ENCODE data around the gene CACNB3.

Gene CACNB3

GRCh38 chr12:48863291-48863690 is 45.0 kb downstream of the CACNB3 start:
- Histone ChIP-seq H3K4me1 (peaks cover 3% of the 10 kb centered on the region), H3K9me3 (ENCODE audit: control insufficient read depth, low read length) (no peaks in the 10 kb centered on the region), H3K27ac (no peak overlapping the region), H3K4me3 (ENCODE audit: low read depth, low read length) (no peak overlapping the region), H3K27me3 (ENCODE audit: control insufficient read depth, insufficient read depth, low read length) (no peaks in the 10 kb centered on the region), H2AFZ (no peak overlapping the region), H3K9ac (no peak overlapping the region), H3K79me2 (no peaks in the 10 kb centered on the region), H3K4me2 (ENCODE audit: low read length) (no peak overlapping the region), H3K36me3 (ENCODE audit: control insufficient read depth, insufficient read depth, low read length) (no peaks in the 10 kb centered on the region)
- TF ChIP-seq CTCF (IDR thresholded peaks at IDR 0.05) = no peak

DNA sequence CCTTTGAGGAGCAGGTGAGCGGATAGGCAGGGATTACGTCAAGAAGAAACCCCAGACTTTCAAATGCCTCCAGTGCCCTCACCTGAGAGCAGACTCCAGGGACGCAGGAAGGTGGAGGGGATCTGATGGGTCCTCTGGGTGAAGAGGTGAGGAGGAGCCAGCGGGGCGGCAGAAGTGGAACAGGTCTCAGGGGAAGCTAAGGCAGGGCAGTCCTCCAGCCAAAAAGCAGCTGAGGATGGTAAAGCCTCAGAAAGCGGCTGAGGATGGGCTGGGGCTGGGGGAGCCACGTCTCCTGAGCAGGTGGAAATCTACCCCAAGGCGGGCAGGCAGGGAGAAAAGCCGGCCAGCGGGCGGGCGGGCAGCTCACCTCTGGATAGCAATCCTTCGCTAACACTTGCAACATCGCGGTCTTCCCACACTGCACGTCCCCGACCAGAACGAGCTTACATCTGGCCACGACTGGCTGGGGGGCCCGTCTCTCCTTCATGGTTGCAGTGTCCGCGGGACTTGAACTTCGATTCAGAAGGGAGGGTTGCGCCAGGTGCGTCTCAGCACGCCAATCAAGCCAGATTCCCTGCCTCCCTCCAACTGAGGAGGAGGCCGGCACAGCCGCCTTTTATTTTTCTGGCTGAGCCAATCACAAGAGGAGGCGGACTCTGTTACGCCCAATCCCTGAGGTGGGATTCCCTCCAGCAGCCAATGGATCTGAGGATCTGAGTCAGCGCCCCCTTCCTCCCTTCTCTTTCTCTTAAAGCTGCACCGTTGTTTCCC is 47.2 kb downstream of the CACNB3 start, which contains the start of gene RND1:
Gene RND1 (minus strand): TSS at position 590 of the 771 bp plus-strand sequence. CDS start 103 bp downstream, at position 487.
- TF ChIP-seq CTCF (IDR thresholded peaks at IDR 0.05) = peak; percentile 18

GRCh38 chr12:48866052-48866711 is 47.9 kb downstream of the CACNB3 start:
- peak overlapping the region; percentile 57 for H3K4me3 ChIP-seq (ENCODE audit: low read depth, low read length)
- no peaks in the 10 kb centered on the region for H3K9me3 ChIP-seq (ENCODE audit: control insufficient read depth, low read length)
- no peak overlapping the region for H3K9ac ChIP-seq
- no peaks in the 10 kb centered on the region for H3K36me3 ChIP-seq (ENCODE audit: control insufficient read depth, insufficient read depth, low read length)
- no peak overlapping the region for H3K27ac ChIP-seq
- peak overlapping the region; percentile 64 for H3K4me2 ChIP-seq (ENCODE audit: low read length)
- peaks cover 3% of the 10 kb centered on the region for H3K4me1 ChIP-seq
- no peaks in the 10 kb centered on the region for H3K27me3 ChIP-seq (ENCODE audit: control insufficient read depth, insufficient read depth, low read length)
- H3K79me2 ChIP-seq = no peaks in the 10 kb centered on the region
- H2AFZ ChIP-seq = peak overlapping the region; percentile 86
- no peak for TF ChIP-seq CTCF (IDR thresholded peaks at IDR 0.05)

More for the DNA sequence above, 47.2 kb downstream of the CACNB3 start, which contains the start of gene RND1:
- Histone ChIP-seq H3K9ac (no peak within 1 kb of the TSS), H3K27me3 (ENCODE audit: control insufficient read depth, insufficient read depth, low read length) (no peaks in the 10 kb centered on the region), H3K79me2 (no peaks in the 10 kb centered on the region), H3K4me1 (peaks cover 3% of the 10 kb centered on the region), H3K4me3 (ENCODE audit: low read depth, low read length) (peak within 1 kb of the TSS; percentile 57), H3K9me3 (ENCODE audit: control insufficient read depth, low read length) (no peaks in the 10 kb centered on the region), H3K4me2 (ENCODE audit: low read length) (peak within 1 kb of the TSS; percentile 64), H3K27ac (no peak within 1 kb of the TSS), H3K36me3 (ENCODE audit: control insufficient read depth, insufficient read depth, low read length) (no peaks in the 10 kb centered on the region), H2AFZ (peak within 1 kb of the TSS; percentile 86)

- H3K36me3 ChIP-seq (ENCODE audit: control insufficient read depth, insufficient read depth, low read length) = no peaks in the 10 kb centered on the region
- H2AFZ ChIP-seq = no peak overlapping the region
- no peak overlapping the region for H3K27ac ChIP-seq
- no peaks in the 10 kb centered on the region for H3K79me2 ChIP-seq
- H3K9ac ChIP-seq = no peak overlapping the region
- TF ChIP-seq CTCF (IDR thresholded peaks at IDR 0.05) = no peak
- no peak overlapping the region for H3K4me3 ChIP-seq (ENCODE audit: low read depth, low read length)
- H3K9me3 ChIP-seq (ENCODE audit: control insufficient read depth, low read length) = no peaks in the 10 kb centered on the region
- H3K4me1 ChIP-seq = peaks cover 3% of the 10 kb centered on the region
- H3K4me2 ChIP-seq (ENCODE audit: low read length) = no peak overlapping the region
- H3K27me3 ChIP-seq (ENCODE audit: control insufficient read depth, insufficient read depth, low read length) = no peaks in the 10 kb centered on the region
Measured at GRCh38 chr12:48868451-48868850, 50.2 kb downstream of the CACNB3 start.

Data from parathyroid adenoma (tissue), 2 donors.